Posterior vena cava (tissue), 2 donors: ENCODE data around the gene JSRP1. TPM values are rescaled to one million over a fixed set of nuclear protein-coding genes. Genes with fewer than 3 reads are reported as not detected.
A peak's percentile ranks its signal among the peaks of the same experiment; 100 is the strongest.

Experiments used
- DNase-seq: peaks from one replicate; pipeline ENCODE4 v3.0.0-alpha.2; 2020; ENCODE audit warnings: low spot score
- intact Hi-C, 2 donors: fragments of 100-400 bp; cut with DNase I; formaldehyde crosslinking; loops; one replicate each; pipeline versions ENCODE4 v1.14.1 to v1.14.2; 2022 to 2023
- total RNA-seq, 2 donors: library from RNA; stranded (reverse); fragmentation: NEBNext Ultra II Directional; extraction: Animal tissue kit (Norgen Biotek cat#: 25700); gene quantifications; one replicate each; pipeline ENCODE4 v1.2.1, GENCODE V29; 2021
- donor health status: DM: yes; HTN: yes; CAD: no.
- donor health status: DM: yes; HTN: yes; CAD: no.

The JSRP1 gene
- total RNA-seq, 2 donors from 2014 or later, result not detected

- intact Hi-C loops, result loop anchor here in 1 of 2 donors (1.0 to 10.0 kb wide), 2 partner anchors 14 to 83 kb away; partner anchors contain the start of gene AP3D1
- no peak for DNase-seq
These were observed 18.4 kb downstream of the JSRP1 start for GRCh38 chr19:2237869-2238153.

- no peak for DNase-seq
- intact Hi-C loops, result loop anchor here in 1 of 2 donors (1.0 to 10.0 kb wide), 2 partner anchors 15 to 82 kb away; partner anchors contain the start of gene AP3D1
These were observed 19.0 kb downstream of the JSRP1 start for GRCh38 chr19:2237051-2237868.

GRCh38 chr19:2236314-2237050 is 19.7 kb downstream of the JSRP1 start, which contains the start of the genes PLEKHJ1 and SF3A2:
Gene PLEKHJ1, minus strand, starts transcription at chr19:2236329. Its CDS starts 81 bp downstream, at chr19:2236248.
Gene SF3A2, plus strand, starts transcription at chr19:2236824. Its CDS starts 6,595 bp downstream, at chr19:2243419.
- DNase-seq, result peak; percentile 99
- intact Hi-C loops, result loop anchor here in 1 of 2 donors (1.0 to 10.0 kb wide), 2 partner anchors 16 to 82 kb away; partner anchors contain the start of gene AP3D1

GRCh38 chr19:2236064-2236313 is 20.2 kb downstream of the JSRP1 start:
- intact Hi-C loops, result loop anchor here in 1 of 2 donors (10.0 kb wide), 1 partner anchor 81 kb away; the partner anchor contains the start of gene AP3D1
- no peak for DNase-seq

- no peak for DNase-seq
- intact Hi-C loops, result loop anchor here in 1 of 2 donors (10.0 kb wide), 1 partner anchor 81 kb away; the partner anchor contains the start of gene AP3D1
These were observed 20.7 kb downstream of the JSRP1 start for GRCh38 chr19:2235381-2236063.

- DNase-seq, result no peak
- intact Hi-C loops, result loop anchor here (1.0 to 10.0 kb wide), 3 partner anchors 73 to 133 kb away; partner anchors contain the start of genes AP3D1 (in 1 of the 2) and DOT1L (in 1 of the 2)
These were observed 21.2 kb downstream of the JSRP1 start for GRCh38 chr19:2234996-2235380.

- intact Hi-C loops, result loop anchor here (1.0 to 10.0 kb wide), 3 partner anchors 71 to 135 kb away; partner anchors contain the start of genes AP3D1 (in 1 of the 2) and DOT1L (in 1 of the 2)
These were observed 22.5 kb downstream of the JSRP1 start for GRCh38 chr19:2233601-2234280.

GRCh38 chr19:2232286-2233151 is 23.7 kb downstream of the JSRP1 start:
- DNase-seq, result no peak
- intact Hi-C loops, result loop anchor here (5.0 to 10.0 kb wide), 2 partner anchors 70 to 78 kb away; partner anchors contain the start of genes AP3D1 (in 1 of the 2) and DOT1L (in 1 of the 2)

More at GRCh38 chr19:2233601-2234280, 22.5 kb downstream of the JSRP1 start:
- DNase-seq, result no peak

DNA sequence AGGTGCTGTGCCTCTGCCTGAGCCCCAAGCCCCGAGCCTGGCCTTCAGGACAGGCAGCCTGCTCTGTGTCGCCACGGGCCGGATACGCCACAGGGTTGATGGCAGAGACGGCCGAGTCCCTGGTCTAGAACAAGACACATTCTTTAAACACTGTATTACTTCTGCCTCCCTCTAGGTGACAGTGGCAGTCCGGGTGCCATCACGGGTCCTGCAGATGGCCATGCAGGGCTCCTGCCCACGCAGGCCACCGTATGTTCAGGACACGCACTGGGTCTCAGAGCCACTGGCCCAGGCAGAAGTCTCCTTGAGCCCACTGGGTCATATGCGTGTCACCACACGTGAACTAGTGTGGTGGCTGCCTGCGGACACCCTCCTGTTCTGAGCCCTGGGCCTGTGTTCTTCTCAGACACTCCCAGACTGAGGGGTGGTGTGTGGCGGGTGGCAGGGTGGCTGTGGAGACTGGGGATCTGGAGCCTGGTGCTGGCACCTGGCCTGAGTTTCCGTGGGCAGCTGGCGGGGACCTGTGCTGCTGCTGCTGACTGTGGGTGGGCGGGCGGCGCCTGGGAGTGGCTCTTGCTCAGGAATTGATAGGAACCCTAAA is 24.5 kb downstream of the JSRP1 start:
- intact Hi-C loops, result loop anchor here (5.0 to 10.0 kb wide), 2 partner anchors 69 to 77 kb away; partner anchors contain the start of genes AP3D1 (in 1 of the 2) and DOT1L (in 1 of the 2)
- no peak for DNase-seq

- intact Hi-C loops, result loop anchor here (5.0 to 10.0 kb wide), 2 partner anchors 69 to 76 kb away; partner anchors contain the start of genes AP3D1 (in 1 of the 2) and DOT1L (in 1 of the 2)
These were observed 25.2 kb downstream of the JSRP1 start for GRCh38 chr19:2230807-2231533.

GRCh38 chr19:2230033-2230531 is 26.1 kb downstream of the JSRP1 start:
- intact Hi-C loops, result loop anchor here (5.0 to 10.0 kb wide), 2 partner anchors 68 to 75 kb away; partner anchors contain the start of genes AP3D1 (in 1 of the 2) and DOT1L (in 1 of the 2)
- no peak for DNase-seq

More at GRCh38 chr19:2230807-2231533, 25.2 kb downstream of the JSRP1 start:
- DNase-seq, result no peak

DNA sequence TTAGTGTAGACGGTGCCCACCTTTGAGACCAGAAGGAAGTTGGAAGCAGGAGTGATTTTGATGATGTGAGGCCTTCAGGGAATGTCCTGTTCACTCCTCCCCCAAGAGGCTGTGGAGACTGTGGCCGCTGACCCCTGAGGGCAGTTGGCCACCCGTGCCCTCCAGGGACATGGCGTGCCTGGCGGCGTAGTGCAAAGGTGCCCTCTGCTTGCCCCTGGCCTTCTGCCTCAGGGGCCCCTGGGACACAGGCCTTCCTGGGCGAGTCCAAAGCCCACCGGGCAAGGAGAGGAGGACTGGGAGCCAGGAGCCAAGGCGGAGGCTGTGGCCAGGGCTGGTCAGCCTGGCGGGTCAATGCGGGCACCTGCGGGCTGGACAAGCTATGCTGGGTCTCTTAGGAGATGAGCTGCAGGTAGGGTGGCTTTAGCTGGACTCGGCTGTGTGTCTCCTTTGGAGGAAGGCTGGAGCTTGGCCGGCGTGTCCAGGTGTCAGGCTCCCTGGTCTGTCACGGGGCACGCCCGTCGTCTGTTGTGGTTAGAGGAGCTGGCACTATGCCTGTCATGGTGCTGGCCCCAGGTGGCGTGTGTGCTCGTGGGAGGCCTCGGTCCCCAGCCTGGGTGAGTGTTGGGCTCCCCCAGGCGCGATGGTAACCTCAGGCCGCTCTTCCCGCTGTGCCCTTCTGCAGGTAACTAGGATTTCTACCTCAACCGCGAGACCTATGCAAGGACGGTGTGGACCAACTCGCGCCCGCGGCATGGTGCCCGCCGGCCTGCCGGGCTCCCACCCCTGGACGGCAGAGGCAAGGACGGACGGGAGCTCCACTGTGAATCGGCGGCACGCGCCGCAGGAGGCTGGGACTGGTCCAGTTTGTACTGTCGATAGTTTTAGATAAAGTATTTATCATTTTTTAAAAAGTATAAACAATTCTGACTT is 26.8 kb downstream of the JSRP1 start:
- intact Hi-C loops, result loop anchor here (1.0 to 10.0 kb wide), 3 partner anchors 15 to 75 kb away; partner anchors contain the start of genes AP3D1 (in 1 of the 2) and DOT1L (in 1 of the 2)
- DNase-seq, result no peak

DNA sequence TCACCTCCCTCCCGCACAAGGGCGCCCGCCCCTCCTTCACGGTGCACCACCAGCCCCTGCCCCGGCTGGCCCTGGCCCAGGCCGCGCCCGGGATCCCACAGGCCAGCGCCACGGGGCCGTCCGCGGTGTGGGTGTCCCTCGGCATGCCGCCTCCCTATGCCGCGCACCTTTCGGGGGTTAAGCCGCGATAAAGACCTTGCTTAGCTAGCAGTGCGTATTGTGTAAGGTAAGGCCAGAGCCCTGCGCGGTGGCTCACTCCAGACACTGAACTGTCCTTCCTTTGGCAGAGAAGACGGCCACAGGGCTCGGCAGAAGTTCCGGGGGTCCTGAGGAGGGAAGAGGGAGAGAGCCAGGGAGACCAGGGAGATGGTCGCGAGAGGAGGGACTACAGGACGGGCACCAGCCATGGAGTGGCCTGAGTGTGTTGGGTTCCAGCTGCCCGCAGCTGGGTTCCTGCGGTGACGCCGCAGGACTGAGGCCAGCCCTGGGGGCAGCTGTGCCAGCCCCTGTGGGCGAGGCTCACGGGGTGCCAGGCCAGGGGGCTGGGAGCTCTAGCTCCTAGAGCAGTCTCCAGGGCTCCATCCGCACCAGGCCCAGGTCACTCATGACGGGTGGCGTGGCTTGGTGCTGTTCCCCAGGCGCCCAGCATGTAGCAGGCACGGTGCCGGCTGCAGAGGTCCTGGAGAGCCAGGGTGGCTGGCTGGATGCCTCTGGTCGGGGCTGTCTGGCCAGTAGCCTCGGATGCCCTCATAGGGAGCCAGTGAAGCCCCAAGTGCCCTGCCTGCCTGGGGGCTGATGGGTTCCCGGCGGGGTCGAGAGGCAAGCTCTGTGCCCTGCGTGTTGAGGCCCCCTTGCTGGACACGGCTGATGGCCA is 27.8 kb downstream of the JSRP1 start:
- DNase-seq, result no peak
- intact Hi-C loops, result loop anchor here in 1 of 2 donors (1.0 kb wide), 1 partner anchor 14 kb away; no protein-coding TSS in a partner anchor
